ENCODE data around the gene LGSN.
"Not testable (repeated sequence)": the region's sequence is repeated elsewhere in the genome, so short reads cannot be mapped to it uniquely, and the experiment has no call there.

LGSN gene

DNA sequence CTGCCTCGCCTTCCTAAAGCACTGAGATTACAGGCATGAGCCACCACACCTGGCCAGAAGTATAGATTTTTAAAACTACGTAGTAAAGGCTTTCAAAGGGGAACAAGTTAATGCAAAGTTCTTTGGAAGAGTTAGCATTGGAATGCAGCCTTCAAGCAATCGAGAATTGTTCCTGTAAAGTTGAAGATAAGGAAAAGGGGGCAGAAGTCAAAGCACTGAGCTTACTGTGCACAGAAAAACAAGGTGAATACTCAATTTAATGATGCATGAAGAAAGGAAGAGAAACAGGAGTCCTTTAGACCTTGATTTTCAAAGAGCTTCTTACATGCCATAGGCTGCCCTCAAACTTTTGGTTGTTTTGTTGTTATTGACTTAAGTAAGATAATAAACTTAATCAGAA, 29.1 kb upstream of the LGSN start:
- H4K20me1 ChIP-seq = no peaks in the 10 kb centered on the region
- no peak for TF ChIP-seq Cebpa-rat (IDR thresholded peaks at IDR 0.05)
- no peak overlapping the region for H3K9ac ChIP-seq
- no peak overlapping the region for H3K4me3 ChIP-seq
- H3K4me2 ChIP-seq = no peak overlapping the region
- peaks cover 18% of the 10 kb centered on the region for H3K4me1 ChIP-seq
- no peaks in the 10 kb centered on the region for H3K36me3 ChIP-seq
- H3K27ac ChIP-seq = no peak overlapping the region
- H3K27me3 ChIP-seq = no peaks in the 10 kb centered on the region
- no peaks in the 10 kb centered on the region for H3K9me3 ChIP-seq

DNA sequence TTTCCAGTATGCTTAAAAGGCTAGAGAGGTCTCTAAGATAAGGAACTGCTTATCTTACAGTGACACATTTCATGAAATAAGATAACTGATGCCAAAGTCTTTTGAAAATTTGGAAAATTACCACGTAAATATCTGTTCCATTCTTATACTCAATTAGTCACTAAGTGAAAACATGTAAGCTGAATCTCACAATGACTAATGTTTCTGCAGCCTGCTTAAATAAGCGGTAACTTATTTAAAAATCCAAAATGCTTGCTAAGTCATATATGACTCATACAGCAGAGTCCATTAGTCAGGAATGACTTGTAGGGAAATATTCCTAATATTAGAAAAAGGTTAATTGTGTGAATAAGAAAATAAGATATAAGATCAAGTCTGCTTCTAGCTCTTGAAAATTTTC, 27.8 kb upstream of the LGSN start:
- Histone ChIP-seq H3K4me1 (peaks cover 6% of the 10 kb centered on the region), H3K27ac (no peak overlapping the region), H3K36me3 (no peaks in the 10 kb centered on the region), H4K20me1 (no peaks in the 10 kb centered on the region), H3K4me3 (no peak overlapping the region), H3K9me3 (no peaks in the 10 kb centered on the region), H3K27me3 (no peaks in the 10 kb centered on the region), H3K9ac (no peak overlapping the region), H3K4me2 (no peak overlapping the region)
- TF ChIP-seq Cebpa-rat (IDR thresholded peaks at IDR 0.05) = no peak

DNA sequence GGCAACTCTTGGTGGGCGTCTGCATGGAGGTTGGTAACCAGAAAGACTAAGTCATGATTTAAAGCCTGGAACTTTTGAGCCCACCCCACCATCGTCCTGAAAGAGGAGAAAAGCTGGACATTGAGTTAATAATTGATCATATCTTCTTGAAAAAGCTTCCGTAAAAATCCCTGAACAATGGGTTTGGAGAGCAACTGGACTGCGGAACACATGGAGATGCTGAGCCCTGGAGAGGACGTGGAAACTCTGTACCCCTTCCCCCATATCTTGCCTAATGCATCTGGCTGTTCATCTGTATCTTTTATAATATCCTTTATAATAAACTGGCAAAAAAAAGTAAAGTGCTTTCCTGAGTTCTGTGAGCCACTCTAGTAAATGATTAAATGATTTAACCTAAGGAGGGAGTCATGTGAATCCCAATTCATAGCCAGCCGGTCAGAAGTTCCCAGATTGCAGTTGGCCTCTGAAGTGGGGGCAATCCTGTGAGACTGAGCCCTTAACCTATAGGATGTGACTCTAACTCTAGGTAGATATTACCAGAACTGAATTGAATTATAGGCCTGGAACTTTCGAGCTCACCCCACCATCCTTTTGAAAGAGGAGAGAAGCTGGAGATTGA, 26.5 kb upstream of the LGSN start:
- no peak overlapping the region for H3K4me3 ChIP-seq
- TF ChIP-seq Cebpa-rat (IDR thresholded peaks at IDR 0.05) = no peak
- no peaks in the 10 kb centered on the region for H4K20me1 ChIP-seq
- peaks cover 3% of the 10 kb centered on the region for H3K9me3 ChIP-seq
- H3K4me1 ChIP-seq = no peaks in the 10 kb centered on the region
- H3K9ac ChIP-seq = no peak overlapping the region
- no peak overlapping the region for H3K4me2 ChIP-seq
- H3K36me3 ChIP-seq = no peaks in the 10 kb centered on the region
- no peak overlapping the region for H3K27ac ChIP-seq
- H3K27me3 ChIP-seq = no peaks in the 10 kb centered on the region

DNA sequence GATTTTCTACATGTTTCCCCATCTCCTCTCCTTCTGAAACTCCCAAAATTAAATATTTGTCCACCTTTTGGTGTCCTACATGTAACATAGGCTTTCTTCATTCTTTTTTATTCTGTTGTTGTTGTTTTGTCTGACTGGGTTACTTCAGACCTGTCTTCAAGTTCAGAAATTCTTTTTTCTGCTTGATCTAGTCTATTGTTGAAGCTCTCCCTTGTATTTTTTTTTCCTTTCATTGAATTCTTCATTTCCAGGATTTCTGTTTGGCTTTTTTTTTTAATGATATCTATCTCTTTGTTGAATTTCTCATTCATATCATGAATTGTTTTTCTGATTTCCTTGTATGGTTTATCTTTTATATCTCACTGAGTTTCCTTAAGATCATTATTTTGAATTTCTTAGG, 20.6 kb upstream of the LGSN start:
- no peak overlapping the region for H3K4me2 ChIP-seq
- H3K4me3 ChIP-seq = no peak overlapping the region
- H3K9ac ChIP-seq = no peak overlapping the region
- no peaks in the 10 kb centered on the region for H4K20me1 ChIP-seq
- no peaks in the 10 kb centered on the region for H3K4me1 ChIP-seq
- H3K27ac ChIP-seq = no peak overlapping the region
- H3K9me3 ChIP-seq = peaks cover 15% of the 10 kb centered on the region
- no peaks in the 10 kb centered on the region for H3K27me3 ChIP-seq
- TF ChIP-seq Cebpa-rat (IDR thresholded peaks at IDR 0.05) = no peak
- H3K36me3 ChIP-seq = no peaks in the 10 kb centered on the region

DNA sequence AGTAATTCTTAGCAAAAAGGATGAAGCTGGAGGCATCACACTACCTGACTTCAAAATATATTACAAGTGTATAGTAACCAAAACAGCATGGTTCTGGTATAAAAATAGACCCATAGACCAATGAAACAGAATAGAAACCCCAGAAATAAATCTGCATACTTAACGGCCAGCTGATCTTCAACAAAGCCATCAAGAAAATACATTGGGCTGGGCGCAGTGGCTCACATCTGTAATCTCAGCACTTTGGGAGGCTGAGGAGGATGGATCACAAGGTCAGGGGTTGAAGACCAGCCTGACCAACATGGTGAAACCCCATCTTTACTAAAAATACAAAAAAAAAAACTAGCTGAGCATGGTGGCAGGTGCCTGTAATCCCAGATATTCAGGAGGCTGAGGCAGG, 14.9 kb upstream of the LGSN start:
- H3K4me3 ChIP-seq, H3K4me1 ChIP-seq, H3K27ac ChIP-seq, H4K20me1 ChIP-seq, H3K9me3 ChIP-seq, H3K36me3 ChIP-seq, H3K4me2 ChIP-seq, H3K27me3 ChIP-seq, H3K9ac ChIP-seq: not testable (repeated sequence)

DNA sequence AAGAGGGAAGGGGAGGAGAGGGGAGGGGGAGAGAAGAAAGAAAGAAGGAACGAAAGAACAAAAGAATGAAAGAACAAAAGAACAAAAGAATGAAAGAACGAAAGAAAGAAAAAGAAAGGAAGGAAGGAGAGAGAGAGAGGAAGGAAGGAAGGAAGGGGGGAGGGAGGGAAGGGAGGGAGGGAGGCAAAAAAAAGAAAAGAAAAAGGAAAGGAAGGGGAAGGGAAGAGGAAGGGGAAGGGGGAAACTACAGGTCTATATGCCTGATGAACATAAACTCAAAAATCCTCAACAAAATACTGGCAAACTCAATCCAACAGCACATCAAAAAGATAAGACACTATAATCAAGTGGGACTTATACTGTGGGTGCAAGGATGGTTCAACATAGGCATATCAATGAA, 13.7 kb upstream of the LGSN start:
- Histone ChIP-seq H3K27me3 (no peaks in the 10 kb centered on the region), H3K4me3 (no peak overlapping the region), H3K4me1 (no peaks in the 10 kb centered on the region), H4K20me1 (no peaks in the 10 kb centered on the region), H3K36me3 (no peaks in the 10 kb centered on the region), H3K27ac (no peak overlapping the region), H3K9me3 (peaks cover 10% of the 10 kb centered on the region), H3K9ac (no peak overlapping the region), H3K4me2 (no peak overlapping the region)
- no peak for TF ChIP-seq Cebpa-rat (IDR thresholded peaks at IDR 0.05)

DNA sequence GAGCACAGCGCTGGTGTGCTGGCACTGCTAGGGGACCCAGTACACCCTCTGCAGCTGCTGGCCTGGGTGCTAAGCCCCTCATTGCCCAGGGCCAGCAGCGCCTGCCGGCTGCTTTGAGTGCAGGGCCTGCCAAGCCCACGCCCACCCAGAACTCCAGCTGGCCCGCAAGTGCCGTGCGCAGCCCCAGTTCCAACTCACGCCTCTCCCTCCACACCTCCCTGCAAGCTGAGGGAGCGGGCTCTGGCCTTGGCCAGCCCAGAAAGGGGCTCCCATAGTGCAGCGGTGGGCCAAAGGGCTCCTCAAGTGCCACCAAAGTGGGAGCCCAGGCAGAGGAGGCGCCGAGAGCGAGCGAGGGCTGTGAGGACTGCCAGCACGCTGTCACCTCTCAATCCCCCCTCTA, 6.8 kb upstream of the LGSN start:
- not testable (repeated sequence) for H3K4me3 ChIP-seq, H3K9ac ChIP-seq, H3K4me1 ChIP-seq, H3K27me3 ChIP-seq, H3K36me3 ChIP-seq, H3K4me2 ChIP-seq, H4K20me1 ChIP-seq, H3K9me3 ChIP-seq, H3K27ac ChIP-seq

DNA sequence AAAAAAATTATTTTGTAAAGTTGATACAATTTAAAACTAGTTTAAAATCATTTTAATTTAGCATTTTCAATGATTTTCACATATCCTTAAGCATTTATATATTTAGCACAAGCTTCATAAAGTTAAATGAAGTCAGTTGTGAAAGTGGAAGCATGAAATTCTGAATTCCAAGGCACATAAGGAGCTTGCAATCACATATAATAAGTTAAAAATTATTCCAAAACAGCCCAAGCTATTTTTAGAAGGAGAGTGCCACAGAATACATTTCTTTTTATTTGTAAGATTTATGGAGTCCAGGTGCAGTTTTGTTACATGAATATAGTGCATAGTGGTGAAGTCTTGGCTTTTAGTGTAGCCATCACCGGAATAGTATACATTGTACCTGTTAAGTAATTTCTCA, 3.2 kb upstream of the LGSN start:
- H3K9me3 ChIP-seq = peaks cover 10% of the 10 kb centered on the region
- no peak overlapping the region for H3K9ac ChIP-seq
- no peak overlapping the region for H3K27ac ChIP-seq
- no peaks in the 10 kb centered on the region for H3K27me3 ChIP-seq
- H3K4me2 ChIP-seq = no peak overlapping the region
- H3K4me1 ChIP-seq = no peaks in the 10 kb centered on the region
- TF ChIP-seq Cebpa-rat (IDR thresholded peaks at IDR 0.05) = no peak
- H3K36me3 ChIP-seq = no peaks in the 10 kb centered on the region
- no peaks in the 10 kb centered on the region for H4K20me1 ChIP-seq
- H3K4me3 ChIP-seq = no peak overlapping the region

DNA sequence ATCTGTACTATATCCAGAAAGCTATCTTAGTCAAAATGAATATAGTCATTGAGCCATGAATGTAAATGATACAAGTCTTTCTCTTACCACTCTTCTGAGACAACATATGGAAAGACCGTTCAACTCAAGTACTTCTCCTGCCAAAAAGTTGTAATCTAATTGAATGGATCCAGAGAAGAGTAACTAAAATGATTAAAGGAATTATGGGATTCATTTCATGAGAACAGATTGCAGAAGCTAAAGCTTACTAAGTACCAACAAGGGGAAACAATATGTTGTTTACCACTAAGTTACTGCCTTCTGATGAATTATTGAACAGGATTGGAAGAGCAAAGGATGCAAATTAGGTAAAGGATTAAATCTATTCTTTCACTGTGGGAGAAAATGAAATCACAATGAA, 2.0 kb upstream of the LGSN start:
- Histone ChIP-seq H3K9ac (no peak overlapping the region), H3K27me3 (no peaks in the 10 kb centered on the region), H3K4me2 (no peak overlapping the region), H3K36me3 (no peaks in the 10 kb centered on the region), H4K20me1 (no peaks in the 10 kb centered on the region), H3K9me3 (peaks cover 10% of the 10 kb centered on the region), H3K4me3 (no peak overlapping the region), H3K27ac (no peak overlapping the region), H3K4me1 (no peaks in the 10 kb centered on the region)
- TF ChIP-seq Cebpa-rat (IDR thresholded peaks at IDR 0.05) = no peak

DNA sequence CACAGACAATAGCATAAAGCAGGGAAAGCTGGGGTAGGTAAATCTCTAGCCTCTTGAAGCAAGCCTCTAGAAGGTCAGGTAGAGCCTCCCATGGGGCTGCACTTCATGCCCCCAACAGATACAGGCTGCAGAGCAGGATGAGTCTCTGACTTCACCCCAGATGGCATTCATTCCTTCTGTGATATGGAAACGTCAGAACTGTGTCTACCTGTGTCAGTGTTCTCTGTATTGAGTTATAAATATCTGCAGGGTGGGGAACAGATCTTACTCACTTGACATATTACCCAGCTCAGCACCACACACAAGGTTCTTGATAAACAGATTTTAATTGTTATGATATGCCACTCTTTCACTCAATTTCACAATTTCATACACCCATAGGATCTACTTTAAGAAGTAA, 2.1 kb downstream of the LGSN start:
- Histone ChIP-seq H3K4me2 (no peak overlapping the region), H3K27ac (no peak overlapping the region), H3K4me1 (no peaks in the 10 kb centered on the region), H3K9me3 (no peaks in the 10 kb centered on the region), H3K4me3 (no peak overlapping the region), H4K20me1 (no peaks in the 10 kb centered on the region), H3K36me3 (no peaks in the 10 kb centered on the region), H3K9ac (no peak overlapping the region), H3K27me3 (no peaks in the 10 kb centered on the region)
- TF ChIP-seq Cebpa-rat (IDR thresholded peaks at IDR 0.05) = no peak

DNA sequence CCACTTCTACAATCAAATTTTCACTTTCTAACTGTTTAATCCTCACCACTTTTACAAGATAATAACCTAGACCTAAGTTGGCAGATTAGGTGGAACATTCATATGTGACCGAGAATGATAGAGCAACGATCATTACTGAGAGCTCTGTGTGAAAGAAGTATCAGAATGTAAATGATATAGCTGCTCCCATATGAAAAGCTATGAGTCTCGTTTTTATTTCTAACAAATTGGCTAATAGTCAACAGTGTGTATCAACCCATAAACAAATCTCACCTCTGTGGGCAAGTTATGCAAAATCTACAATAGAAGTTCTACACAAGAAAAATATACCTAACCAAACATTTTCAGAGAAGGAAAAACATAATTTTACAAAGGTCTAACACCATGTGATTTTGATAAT, 3.7 kb downstream of the LGSN start:
- Histone ChIP-seq H4K20me1 (no peaks in the 10 kb centered on the region), H3K9ac (no peak overlapping the region), H3K27ac (no peak overlapping the region), H3K36me3 (no peaks in the 10 kb centered on the region), H3K9me3 (no peaks in the 10 kb centered on the region), H3K4me1 (no peaks in the 10 kb centered on the region), H3K4me3 (no peak overlapping the region), H3K4me2 (no peak overlapping the region), H3K27me3 (no peaks in the 10 kb centered on the region)
- no peak for TF ChIP-seq Cebpa-rat (IDR thresholded peaks at IDR 0.05)

All from BLaER1 (cell line).